ENCODE measurements around the gene KCNQ1.

KCNQ1 gene

DNA sequence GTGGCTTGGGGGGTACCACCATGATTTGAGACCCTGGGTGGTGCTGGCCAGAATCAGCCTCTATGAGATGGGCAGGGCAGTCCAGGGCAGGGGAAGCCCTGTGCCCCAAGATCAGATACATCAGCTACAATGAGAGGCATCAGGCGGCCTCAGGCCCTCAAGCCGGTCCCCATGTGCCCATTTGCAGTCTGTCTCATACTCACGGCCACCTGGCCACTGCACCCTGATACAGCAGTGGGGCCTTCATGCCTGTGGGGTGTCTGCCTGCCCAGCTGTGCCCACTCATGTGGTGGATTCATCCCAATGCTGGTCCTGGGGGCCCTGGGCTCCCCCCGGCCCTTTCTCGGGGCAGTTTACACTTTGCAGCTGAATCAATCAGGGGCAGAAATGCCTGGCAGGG lies 297.4 kb downstream of the KCNQ1 start:
- DNase-seq, result no peak

DNA sequence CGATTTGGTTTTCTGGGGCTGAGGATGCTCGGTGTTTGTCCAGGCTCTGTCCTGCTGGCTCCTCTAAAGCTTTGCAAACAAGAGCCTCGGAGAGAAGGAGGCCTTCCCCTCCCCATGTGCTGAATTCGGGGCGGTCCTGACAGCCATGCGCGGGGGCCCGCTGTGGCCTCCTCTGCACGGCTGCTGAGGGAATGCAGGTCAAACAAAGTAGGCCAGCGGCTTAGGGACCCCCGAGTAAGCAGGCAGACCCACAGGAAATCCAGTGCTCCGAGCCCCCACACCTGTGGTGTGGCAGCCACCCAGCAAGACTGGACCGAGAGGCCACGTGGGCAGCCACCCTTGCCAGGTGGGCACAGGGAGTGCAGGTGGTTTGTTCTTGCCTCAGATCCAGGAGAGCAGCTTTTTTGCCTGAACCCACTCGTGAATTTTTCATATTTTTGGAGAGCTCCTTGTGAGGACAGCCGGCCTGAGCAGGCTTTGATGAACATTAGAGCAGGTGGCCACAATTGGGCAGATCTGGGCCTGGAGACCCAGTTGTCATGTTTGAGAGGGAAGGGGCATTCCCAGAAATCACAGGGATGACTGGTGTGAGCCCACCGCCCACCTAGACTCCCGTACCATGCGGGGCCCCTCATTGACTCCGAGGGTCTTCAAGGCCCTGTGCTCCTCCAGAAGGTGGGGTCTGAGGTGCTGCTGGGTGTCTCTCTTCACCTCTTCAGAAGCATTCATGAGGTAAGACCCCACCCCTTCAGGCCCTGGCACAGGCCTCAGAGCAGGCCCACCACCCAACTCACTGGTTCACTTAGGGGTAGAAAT lies 298.0 kb downstream of the KCNQ1 start:
- DNase-seq, result no peak

DNA sequence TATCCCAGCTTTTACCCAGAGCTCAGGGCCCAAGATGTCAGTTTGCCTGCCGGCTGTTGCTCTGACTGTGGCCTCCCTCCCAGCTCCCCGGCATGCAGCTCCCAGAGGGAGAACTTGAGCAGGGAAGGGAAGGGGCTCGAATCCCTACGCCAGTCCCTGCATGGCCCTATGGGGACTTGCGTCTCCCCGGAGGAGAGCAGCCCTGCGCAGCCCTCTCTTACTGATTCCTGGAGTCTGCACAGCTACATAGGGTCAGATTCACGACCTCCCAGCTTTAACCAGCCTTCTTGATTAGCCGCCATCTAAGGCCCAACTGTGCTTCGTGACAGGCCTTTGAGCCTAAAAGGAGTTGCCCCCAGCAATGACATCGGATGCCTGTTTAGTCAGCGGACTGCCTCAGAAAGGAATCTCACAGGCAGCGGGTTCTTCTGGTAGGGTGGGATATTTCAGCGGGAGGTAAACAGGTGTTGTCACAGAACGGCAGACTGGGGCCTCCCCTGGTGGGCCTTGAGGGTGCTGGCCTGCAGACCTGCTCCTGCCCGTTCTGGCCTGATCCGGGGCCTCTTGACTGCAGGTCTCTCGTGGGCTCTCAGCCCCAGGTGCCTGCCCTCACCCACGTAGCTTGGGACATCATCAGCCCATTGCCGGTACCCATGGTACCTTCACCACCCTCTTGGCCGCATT lies 298.8 kb downstream of the KCNQ1 start:
- DNase-seq, result no peak

DNA sequence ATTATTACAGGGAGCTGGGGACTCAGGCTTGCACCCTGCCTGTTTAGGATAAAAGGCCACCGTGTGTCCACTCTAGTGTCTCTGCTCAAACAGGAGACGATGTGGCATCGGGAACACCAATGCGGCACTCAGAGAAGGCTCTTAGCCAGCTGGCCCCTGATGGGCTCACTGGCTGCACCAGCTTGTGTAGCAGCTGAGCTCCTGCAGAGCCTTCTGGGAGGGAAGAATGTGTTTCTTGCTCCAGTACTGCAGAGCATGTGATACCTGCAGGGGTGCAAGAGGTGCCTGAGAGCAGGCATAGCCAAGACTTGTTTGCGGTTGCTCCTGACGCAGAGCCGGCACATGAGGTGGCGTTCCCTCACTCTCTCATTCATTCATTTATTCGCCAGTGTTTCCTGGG lies 299.4 kb downstream of the KCNQ1 start:
- no peak for DNase-seq

DNA sequence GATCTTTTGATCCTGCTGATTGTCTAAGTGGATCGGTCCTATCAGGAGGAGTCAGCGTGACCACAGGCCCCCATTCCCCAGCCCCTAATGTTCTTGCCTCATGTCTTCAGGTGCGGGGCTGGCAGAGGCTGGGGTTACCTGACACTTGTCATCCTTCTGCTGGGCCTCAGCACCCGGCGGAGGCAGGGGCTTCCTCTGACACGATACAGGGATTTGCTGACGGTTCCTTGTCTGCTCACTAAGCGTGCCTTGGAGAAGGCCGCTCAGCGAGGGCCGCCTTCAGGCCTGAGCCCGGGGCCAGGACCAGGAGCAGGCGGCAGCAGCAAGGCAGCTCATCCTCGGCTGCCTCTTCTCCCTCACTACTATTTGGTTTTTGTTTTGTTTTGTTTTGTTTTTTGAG lies 300.7 kb downstream of the KCNQ1 start:
- no peak for DNase-seq

DNA sequence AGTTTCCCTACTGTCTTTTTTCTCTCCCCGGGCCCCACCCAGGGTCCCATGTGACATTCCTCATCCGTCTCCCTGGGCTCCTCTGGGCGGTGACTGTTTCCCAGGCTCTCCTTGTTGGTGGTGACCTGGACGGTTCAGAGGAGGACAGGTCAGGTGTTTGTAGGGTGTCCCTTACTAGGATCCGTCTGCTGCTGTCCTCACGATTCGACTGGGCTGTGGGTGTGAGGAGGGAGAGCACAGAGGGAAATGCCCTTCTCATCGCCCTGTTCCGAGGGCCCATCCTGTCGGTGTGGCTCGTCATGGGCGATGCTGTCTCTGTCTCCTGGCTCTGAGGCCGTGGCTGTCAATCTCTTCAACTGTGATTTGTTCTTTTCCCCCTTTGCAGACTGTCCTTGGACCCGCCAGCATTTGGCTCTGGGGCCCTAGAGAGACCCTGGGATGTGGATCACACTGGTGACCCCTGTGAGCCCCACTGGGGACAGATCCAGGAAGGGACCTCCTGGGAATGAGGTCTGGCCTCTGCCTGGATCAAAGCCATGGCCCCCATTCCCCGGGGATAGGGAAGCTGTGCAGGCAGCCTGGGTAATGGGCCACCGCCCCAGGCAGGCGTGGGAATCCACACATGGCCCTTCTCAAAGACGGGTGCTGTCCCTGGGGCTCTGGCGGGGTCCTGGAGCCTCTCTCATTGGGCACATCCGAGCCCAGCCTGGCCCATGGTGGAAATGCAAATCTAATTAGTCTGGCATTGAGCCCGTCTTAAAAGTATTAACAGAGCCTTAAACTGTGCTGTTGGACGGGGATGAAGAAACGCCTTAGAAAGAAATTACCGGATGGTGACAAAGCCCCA lies 301.8 kb downstream of the KCNQ1 start:
- DNase-seq, result no peak

DNA sequence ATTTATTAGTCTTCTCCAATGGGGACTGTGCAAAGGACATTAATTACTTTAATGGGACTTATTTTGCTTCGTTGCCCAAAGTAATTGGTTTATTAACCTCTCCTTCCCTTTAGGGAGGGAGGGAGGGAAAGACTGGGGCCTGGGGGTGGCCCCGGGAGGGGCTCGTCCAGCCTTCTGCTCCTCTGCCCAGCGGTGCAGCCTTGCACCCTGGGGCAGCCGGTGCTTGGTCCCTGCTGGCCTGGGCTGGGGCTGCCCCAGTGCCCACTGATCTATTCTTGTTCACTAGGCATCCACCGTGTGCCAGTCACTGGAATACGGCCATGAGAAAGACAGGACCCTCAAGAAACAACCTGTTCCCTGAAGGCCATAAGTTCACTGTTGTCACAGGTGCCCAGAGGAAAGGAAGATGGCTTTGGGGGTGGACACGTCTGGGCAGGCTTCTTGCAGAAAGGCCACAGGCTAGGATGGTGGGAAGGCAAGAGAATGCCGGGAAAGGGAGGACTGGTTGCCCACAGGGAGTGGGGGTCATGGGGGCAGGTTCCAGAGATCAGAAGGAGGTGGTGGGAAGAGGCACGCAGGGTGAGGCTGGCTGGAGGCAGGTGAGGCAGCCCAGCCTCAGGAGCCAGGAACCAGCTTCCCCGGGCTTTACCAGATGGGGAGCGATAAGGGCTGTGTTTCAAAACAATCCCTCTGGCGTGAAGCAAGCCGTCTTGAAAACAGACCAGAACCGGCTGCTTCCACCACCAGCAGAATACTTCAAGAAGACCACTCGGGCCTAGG lies 302.6 kb downstream of the KCNQ1 start:
- DNase-seq, result no peak

DNA sequence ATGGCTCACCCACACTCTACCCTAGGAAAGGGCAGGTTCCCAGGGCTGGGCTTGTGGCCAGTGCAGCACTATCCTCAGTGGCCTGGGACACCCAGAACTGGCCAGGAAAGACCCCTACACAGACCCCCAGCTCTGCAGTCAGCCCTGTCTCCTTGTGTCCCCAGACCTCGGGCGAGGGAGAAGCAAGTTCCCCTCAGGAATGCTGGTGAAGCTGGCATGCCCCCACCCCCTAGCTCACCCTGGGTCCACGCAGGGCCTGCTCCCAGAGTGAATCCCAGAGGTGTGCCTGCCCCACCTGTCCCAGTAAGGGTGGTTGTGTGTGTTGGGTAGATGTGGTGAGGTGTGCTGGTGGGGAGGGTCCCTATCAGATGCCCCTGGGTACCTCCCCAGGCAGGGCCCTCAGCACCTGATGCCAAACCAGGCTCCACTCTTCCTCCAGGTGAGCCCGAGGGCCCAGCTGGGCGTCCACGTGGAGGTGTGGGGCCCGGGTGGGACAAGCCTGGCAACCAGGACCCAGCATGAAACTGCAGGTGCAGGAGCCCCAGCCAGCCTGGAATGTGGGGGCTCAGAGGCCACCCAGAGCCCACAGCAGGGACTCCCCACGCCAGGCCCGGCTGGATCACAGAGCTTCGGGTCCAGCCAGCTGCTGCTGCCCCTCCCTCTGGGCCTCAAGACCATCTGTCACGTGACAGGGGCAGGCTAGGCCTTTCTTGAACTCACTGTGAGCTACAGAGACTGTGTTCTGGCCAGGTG lies 303.4 kb downstream of the KCNQ1 start:
- DNase-seq, result no peak

DNA sequence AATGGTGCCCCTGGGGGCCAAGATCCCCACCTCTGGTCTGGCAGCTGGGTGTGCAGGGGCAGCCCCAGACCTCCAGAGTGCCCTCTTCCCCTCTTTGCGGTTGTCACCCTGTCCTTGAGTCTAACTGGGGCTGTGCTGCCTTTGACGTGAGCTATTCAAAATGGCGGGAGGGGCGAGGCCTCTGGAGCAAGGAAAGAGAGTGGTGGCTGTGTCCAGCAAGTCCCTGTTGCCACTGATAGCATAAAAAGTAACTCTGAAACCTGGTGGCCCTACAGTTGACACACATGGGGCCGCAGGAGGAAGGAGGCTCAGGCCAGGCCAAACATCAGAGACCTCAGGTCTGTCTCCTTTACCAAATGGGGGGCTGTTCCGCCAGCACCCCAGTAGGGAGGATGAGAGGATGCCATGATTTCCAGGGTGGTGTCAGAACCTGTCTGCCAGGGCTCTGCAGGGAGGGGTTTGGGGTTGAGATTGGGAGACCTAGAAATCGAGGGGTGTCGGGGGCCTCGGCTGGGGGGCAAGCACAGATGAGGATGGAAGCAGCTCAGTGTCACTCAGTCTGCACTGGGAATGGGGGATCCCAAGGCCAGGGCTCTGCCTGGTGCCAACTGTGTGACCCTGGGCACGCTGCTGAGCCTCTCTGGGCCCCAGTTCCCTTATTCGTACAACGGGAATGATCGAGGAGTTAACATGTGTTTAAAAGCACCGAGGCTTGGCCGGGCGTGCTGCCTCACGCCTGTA lies 304.2 kb downstream of the KCNQ1 start:
- no peak for DNase-seq

DNA sequence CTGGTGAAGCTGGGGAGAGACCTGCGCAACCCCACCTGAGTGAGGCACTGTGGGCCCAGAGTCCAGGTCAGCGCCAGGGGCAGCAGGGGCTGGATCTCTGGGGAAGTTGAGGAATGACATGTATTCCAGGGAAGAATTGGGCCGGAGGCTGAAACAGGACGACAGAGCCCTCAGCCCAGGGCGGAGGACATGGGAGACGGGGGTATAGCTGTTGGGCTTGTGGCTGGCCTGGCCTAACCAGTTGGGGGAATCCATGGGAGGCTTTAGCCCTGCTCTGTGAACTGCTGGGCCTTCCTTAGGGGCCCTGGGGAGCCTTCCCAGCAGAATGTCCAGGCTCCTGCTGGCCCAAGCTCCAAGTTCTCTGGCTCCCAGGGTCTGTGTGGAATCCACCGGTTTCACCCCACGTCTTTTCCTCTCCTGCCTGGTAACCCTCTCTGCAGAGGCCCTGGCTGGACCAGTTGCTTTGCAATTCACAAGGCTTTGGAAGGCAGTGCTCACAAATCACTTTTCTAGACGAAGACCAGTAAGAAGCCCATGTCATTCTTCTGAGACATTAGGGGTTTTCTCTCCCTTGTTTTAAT lies 305.4 kb downstream of the KCNQ1 start:
- no peak for DNase-seq

DNA sequence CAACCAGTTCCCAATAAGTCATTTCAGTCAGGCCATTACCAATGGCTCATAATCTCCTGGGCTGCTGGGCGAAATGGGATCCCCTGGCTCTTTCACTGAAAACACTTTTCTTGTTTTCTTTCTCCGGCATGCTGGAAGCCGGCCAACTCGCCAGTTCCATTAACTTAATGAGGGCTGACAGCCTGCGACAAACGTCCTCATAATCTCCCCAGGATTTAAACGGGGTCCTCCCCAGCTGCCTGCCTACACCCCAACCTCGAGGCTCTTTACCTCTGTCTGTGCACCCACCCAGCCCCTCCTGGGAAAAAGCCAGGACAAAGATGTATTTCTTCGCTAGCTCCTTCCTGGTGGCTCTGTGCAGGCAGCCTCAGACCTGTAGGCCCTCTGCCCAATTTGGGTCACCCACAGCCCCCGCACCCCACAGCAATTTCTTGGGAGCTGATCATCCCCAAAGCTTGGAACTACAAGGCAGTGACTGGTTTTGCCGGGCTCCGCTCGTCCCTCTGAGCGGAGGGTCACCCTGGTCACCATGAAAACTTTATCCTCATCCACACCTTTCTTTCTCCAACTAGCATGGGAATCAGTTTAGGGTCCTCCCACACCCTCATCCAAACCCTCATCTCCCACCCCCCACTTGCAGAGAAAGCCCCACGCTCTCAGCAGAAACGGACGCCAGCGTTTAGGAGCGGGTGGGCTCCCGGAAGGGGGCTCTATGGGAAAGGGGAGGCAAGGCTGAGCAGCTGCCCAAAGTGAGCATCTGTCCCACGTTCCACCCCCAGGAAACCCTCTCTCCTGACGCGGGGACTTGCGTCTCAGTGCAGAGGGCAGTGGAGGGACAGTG lies 306.1 kb downstream of the KCNQ1 start:
- DNase-seq, result no peak

DNA sequence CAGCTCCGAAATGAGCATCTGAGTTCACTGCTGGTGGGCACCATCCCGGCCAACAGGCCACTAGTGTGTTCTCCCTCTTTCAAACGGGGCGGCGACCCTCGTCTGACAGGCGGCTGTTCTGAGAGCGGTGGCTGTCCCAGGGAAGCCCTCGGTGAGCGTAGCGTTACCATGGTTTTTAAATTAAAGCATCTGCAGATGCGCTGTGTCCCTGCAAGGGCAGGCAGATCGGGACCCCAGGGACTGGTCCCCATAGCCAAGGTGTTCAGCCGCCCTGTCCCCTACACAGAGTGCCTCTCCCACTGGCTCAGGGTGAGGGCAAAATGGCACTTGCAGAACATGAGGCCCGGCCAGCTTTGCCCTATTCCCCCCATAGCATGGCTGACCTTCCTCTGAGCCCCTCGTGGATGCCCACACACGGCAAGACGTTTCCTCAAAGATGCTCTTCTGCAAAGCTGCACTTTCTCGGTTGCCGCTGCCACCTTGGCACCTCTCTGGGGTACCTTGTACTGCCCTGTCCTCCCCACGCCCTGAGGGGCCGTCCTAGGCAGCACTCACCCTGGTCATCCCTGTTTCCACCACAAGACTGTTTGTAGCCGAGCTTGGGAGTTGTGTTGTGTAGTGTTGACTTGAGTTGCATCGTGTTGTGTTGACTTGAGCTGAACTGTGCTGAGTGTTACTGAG lies 306.9 kb downstream of the KCNQ1 start:
- no peak for DNase-seq

DNA sequence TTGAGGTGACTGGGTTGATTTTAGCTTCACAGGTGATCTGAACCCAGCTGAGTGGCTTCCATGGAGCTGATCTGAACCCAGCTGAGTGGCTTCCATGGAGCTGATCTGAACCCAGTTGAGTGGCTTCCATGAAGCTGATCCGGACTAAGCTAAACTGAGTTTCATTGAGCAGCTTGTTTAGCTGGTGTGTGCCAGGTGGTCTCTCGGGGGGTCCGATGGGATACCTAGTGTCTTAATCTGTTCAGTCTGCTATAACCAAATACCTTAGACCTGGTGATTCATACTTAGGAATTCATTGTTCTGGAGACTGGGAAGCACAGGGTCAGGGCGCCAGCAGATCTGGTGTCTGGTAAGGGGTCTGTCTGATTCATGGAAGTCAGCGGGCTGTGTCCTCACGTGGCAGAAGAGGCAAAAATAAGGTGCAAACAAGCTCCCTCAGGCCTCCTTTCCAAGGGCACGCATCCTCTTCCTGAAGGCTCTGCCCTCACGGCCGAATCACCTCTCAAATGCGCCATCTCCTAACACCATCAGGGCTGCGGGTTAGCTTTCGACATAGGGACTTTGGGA lies 307.5 kb downstream of the KCNQ1 start:
- DNase-seq, result no peak

DNA sequence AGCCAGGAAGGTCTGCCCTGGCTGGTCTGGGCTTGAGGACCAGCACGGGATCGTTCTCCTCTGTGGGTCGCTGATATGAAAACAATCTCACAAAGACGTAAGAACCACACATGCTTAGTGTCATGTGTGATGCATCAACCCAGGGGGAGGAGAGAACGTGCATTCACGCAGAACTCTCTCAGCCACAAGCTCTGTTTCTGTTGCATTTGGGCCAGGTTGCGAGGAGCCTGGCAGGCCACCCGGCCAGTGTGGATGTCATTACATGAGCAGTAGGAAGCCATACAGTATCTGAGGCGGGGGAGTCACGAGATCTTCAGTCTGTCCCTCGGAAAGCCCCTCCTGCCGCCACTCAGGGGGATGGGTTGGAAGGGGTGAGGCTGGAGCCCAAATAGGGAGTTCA lies 308.1 kb downstream of the KCNQ1 start:
- DNase-seq, result no peak

DNA sequence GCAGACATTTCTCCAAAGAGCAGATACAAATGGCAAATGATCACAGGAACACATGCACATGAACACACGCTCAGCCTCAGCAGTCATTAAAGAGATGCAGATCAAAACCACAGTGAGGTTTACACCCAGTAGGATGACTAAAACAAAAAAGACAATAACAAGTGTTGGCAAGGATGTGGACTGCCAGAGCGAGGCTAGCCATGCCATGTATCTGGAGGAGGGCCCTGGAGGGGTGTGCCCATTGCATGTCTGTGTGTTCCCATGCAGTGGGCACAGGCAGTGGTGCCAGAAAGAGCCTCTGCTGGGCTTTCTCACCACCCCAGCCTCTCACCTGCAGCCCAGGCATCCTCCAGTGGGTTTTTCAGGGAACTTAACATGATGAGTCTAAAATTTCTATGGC lies 309.2 kb downstream of the KCNQ1 start:
- no peak for DNase-seq

DNA sequence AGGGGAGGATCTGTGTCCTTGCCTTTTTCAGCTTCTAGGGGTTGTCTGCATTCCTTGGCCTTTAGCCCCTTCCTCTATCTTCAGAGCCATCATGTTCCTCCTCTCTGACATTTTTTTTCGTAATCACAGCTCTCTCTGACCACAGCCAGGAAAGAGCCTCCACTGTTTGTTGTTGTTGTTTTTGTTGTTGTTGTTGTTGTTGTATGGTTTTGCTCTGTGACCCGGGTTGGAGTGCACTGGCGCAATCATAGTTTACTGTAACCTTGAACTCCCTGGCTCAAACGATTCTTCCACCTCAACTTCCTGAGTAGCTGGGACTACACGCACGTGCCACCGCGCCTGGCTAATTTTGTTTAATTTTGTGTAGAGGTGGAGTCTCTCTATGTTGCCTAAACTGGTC lies 310.3 kb downstream of the KCNQ1 start:
- DNase-seq, result no peak

DNA sequence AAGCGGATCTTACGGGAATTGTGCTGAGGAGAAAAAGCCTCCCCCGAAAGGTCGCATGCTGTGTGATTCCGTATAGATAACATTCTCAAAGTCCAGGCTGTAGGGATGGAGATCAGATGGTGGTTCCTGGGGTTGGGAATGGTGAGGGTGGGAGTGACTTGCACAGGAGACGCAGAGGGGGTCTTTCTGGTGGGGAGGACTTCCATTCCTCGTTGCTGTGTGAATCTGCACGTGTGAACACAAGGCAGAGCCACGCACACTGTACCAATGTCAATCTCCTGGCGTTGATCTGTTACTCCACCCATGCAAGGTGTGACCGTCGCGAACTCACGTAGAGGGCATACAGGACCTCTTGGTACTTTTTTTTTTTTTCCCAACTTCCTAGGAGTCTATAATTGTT lies 313.9 kb downstream of the KCNQ1 start:
- DNase-seq, result no peak

DNA sequence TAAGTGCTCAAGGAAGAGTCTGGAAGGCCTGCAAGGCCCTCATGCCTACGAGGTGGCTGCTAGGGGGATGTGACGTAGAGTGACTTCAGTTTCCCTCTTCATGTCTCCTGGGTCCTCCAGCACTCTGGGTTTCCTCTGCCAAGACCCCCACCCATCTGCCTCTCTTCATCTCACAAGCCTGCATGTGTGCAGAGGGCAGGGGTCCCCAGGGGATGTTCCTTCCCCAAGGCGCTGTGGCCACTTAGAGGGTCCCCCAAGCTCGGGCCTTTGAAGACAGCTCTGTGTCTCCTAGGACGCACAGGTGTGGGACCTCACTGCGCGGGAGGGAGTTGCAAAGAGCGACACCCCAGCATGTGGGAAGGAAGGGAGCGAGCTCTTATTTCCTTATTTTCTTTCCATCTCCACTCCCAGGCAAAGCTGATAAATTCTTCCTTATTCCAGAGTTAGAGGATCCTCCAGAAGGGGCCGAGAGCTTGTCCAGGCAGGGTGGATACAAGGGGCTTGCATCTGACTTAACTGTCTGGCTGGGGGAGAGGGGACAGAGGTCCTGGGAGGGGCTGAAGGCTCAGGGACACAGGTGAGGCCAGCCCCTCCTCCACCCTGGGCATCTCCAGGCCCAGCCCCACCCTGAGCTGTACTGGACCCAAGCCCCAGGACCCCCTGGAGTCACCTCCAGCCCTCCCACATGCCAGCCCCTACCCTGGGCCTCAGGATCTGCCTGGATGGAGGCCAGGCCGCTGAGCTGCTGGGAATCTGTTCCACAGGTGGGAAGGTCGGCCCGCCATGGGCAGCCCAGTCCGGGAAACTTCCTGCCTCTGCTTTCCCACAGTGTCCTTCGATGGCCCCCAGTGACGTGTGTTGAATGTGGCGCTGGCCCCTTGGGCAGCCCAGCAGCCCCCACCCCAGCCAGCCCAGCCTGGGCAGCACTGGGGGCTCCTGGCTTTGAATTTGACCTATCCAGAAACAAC lies 314.7 kb downstream of the KCNQ1 start:
- no peak for DNase-seq

Data from GOT3 (cell line).